Peyer's patch (tissue), 4 donors: ENCODE data around the gene MED14. TPM values are rescaled to one million over a fixed set of nuclear protein-coding genes. Genes with fewer than 3 reads are reported as not detected.

Source experiments
- DNase-seq, 3 donors: peaks; one replicate each; pipeline ENCODE4 v3.0.0-alpha.2; 2017 to 2019
- H3K27ac ChIP-seq, 4 donors: fragments of 200-600 bp; sonication (generic); one replicate each; pipeline ENCODE4 v1.5.1; 2016 to 2019
- H3K27me3 ChIP-seq, 2 donors: fragments of 200-600 bp; sonication (generic); one replicate each; pipeline ENCODE4 v1.5.1; 2019
- H3K36me3 ChIP-seq, 3 donors: fragments of 200-600 bp; sonication (generic); one replicate each; pipeline ENCODE4 v1.5.1; 2016 to 2019
- H3K4me1 ChIP-seq, 4 donors: fragments of 200-600 bp; sonication (generic); one replicate each; pipeline ENCODE4 v1.5.1; 2016 to 2019
- H3K4me3 ChIP-seq, 4 donors: fragments of 200-600 bp; sonication (generic); 1 replicate in 3 of 4; 2 replicates in 1 of 4; pipeline ENCODE4 v1.5.1; 2016 to 2019; ENCODE audit warnings: mild to moderate bottlenecking in 1 of 4
- H3K9me3 ChIP-seq, 4 donors: fragments of 200-600 bp; sonication (generic); one replicate each; pipeline ENCODE4 v1.5.1; 2016 to 2019; ENCODE audit warnings: mild to moderate bottlenecking in 1 of 4
- CTCF ChIP-seq, 6 experiments: fragments of 450-650 bp in 4 of 6; fragments of 200-600 bp in 2 of 6; sonication (generic) in 1 of 6; IDR thresholded peaks; one replicate each; pipeline ENCODE4 v1.5.1; 2017 to 2019; ENCODE audit warnings: antibody characterized with exemption in 6 of 6, mild to moderate bottlenecking in 3 of 6, moderate library complexity in 1 of 6
- POLR2A ChIP-seq, 2 donors: fragments of 450-650 bp; IDR thresholded peaks; one replicate each; pipeline ENCODE4 v1.5.1; 2017; ENCODE audit warnings: antibody characterized with exemption in 2 of 2, mild to moderate bottlenecking in 2 of 2, moderate library complexity in 2 of 2
- total RNA-seq, 4 donors: library from RNA; depleted of rRNA; stranded (reverse); fragments of >200 nt; gene quantifications; one replicate each; pipeline ENCODE4 v1.1.0, GENCODE V29; 2016

MED14 gene
- total RNA-seq, 4 donors from 2014 or later: 33.8 to 98.1 (median 83.2) TPM

GRCh38 chrX:40720339-40720738 lies 15.0 kb downstream of the MED14 start:
- no peak for DNase-seq

GRCh38 chrX:40719731-40720130 lies 15.6 kb downstream of the MED14 start:
- Histone ChIP-seq H3K36me3 (no peaks in the 10 kb centered on the region), H3K27ac (peak overlapping the region in 1 of 4 donors; percentile 42), H3K27me3 (no peaks in the 10 kb centered on the region), H3K4me1 (no peaks in the 10 kb centered on the region), H3K9me3 (no peaks in the 10 kb centered on the region), H3K4me3 (no peak overlapping the region)
- DNase-seq: no peak
- TF ChIP-seq POLR2A (IDR thresholded peaks at IDR 0.05) (no peak), CTCF (IDR thresholded peaks at IDR 0.05) (no peak)

More at GRCh38 chrX:40720339-40720738, 15.0 kb downstream of the MED14 start:
- Histone ChIP-seq H3K36me3 (no peaks in the 10 kb centered on the region), H3K4me1 (no peaks in the 10 kb centered on the region), H3K9me3 (no peaks in the 10 kb centered on the region), H3K4me3 (no peak overlapping the region), H3K27ac (peak overlapping the region in 2 of 4 donors; percentile 42 to 54), H3K27me3 (no peaks in the 10 kb centered on the region)
- TF ChIP-seq POLR2A (IDR thresholded peaks at IDR 0.05) (no peak), CTCF (IDR thresholded peaks at IDR 0.05) (no peak)

GRCh38 chrX:40719218-40719617 lies 16.1 kb downstream of the MED14 start:
- no peaks in the 10 kb centered on the region for H3K27me3 ChIP-seq
- no peak for DNase-seq
- H3K9me3 ChIP-seq: no peaks in the 10 kb centered on the region
- H3K36me3 ChIP-seq: no peaks in the 10 kb centered on the region
- no peaks in the 10 kb centered on the region for H3K4me1 ChIP-seq
- TF ChIP-seq POLR2A (IDR thresholded peaks at IDR 0.05) (no peak), CTCF (IDR thresholded peaks at IDR 0.05) (no peak)
- H3K27ac ChIP-seq: no peak overlapping the region
- H3K4me3 ChIP-seq: no peak overlapping the region

GRCh38 chrX:40709395-40709794 lies 25.9 kb downstream of the MED14 start:
- no peaks in the 10 kb centered on the region for H3K27me3 ChIP-seq
- TF ChIP-seq POLR2A (IDR thresholded peaks at IDR 0.05) (no peak), CTCF (IDR thresholded peaks at IDR 0.05) (no peak)
- H3K27ac ChIP-seq: no peak overlapping the region
- H3K4me3 ChIP-seq: no peak overlapping the region
- H3K9me3 ChIP-seq: no peaks in the 10 kb centered on the region
- DNase-seq: no peak
- H3K36me3 ChIP-seq: peaks cover 0 to 31% (median 0%) of the 10 kb centered on the region in 3 donors
- no peaks in the 10 kb centered on the region for H3K4me1 ChIP-seq

- TF ChIP-seq POLR2A (IDR thresholded peaks at IDR 0.05): no peak
- TF ChIP-seq CTCF (IDR thresholded peaks at IDR 0.05): no peak
- Histone ChIP-seq H3K9me3 (no peaks in the 10 kb centered on the region), H3K27me3 (no peaks in the 10 kb centered on the region), H3K4me1 (no peaks in the 10 kb centered on the region), H3K36me3 (peaks cover 0 to 22% (median 0%) of the 10 kb centered on the region in 3 donors), H3K27ac (no peak overlapping the region), H3K4me3 (no peak overlapping the region)
- no peak for DNase-seq
Observed at GRCh38 chrX:40705658-40706312, 29.6 kb downstream of the MED14 start.
